ENCODE data around the gene BPIFB1.

BPIFB1 gene, protein sequence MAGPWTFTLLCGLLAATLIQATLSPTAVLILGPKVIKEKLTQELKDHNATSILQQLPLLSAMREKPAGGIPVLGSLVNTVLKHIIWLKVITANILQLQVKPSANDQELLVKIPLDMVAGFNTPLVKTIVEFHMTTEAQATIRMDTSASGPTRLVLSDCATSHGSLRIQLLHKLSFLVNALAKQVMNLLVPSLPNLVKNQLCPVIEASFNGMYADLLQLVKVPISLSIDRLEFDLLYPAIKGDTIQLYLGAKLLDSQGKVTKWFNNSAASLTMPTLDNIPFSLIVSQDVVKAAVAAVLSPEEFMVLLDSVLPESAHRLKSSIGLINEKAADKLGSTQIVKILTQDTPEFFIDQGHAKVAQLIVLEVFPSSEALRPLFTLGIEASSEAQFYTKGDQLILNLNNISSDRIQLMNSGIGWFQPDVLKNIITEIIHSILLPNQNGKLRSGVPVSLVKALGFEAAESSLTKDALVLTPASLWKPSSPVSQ

DNA sequence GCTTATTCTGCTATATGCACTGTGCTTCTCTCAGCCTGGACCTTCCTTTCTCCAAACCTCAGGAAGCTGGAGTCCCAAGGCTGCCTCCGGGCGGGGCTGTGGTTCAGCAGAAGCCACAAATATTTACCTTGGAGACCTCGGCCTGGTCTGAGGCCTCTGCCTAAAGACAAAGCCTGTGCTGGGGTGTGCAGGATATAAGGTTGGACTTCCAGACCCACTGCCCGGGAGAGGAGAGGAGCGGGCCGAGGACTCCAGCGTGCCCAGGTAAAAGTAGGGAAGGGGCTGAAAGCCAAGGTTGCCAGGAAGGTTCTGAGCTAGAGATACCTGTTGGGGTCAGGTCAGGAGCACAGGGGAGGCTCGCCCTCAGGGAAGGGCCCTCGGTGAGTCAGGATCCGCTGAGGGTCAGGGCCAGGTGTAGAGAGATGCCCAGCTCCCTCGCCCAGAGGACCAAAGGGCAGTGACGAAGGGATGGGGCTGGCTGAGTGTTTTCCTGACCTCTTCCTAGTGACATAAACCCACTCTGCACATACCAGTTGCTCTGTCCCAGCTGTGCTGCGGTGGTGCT, at the start of gene BPIFB1:
Gene BPIFB1 (plus strand): TSS at position 224 of the 565 bp plus-strand sequence. CDS start 2,860 bp downstream, outside the sequence.
- no peak for DNase-seq

DNA sequence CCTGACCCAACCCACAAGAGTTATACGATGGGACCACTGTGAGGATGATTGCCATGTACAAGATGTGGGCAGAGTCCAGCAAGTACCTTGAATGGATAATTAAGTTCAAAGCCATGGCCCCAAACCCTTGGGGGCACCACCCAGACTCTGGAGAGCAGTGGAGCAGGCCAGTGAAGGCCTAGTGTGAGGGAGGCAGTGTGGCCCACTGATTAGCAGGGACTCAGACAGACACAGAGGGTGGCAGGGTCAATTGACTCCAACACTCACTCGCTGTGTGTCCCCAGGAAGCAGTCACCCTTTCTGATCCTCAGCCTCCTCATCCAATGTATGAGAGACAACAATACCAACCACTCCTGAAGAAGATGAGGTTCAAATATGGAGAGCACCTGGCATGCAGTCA, 49.0 kb upstream of the BPIFB1 start:
- DNase-seq = no peak

- no peak for DNase-seq
These were observed 47.3 kb upstream of the BPIFB1 start, which contains the start of gene BPIFA1 for GRCh38 chr20:33235696-33236095. BPIFA1 (plus strand) TSS chr20:33235996; CDS start chr20:33237712, 1,716 bp downstream.

DNA sequence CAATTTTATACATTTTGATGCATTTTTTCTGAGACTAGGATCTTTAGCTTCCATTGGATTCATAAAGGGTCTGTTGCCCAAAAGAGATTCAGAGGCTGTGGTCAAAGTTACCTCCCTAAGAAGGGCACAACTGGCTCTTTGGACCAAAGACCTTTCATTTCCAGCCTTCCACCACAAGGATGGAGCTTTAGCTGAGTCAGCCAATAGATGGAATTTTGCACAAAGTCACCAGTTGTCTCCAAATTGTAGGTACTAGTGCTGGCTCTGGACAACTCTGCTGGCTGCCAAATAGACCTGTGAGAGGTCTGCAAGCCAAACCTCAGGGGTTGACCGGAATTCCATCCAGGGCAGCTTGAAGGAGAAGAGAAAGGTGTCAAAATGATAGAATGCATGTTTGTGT, 46.7 kb upstream of the BPIFB1 start:
- DNase-seq = no peak

GRCh38 chr20:33237989-33238388, 45.0 kb upstream of the BPIFB1 start:
- no peak for DNase-seq

GRCh38 chr20:33239418-33239817, 43.6 kb upstream of the BPIFB1 start:
- DNase-seq = no peak

DNA sequence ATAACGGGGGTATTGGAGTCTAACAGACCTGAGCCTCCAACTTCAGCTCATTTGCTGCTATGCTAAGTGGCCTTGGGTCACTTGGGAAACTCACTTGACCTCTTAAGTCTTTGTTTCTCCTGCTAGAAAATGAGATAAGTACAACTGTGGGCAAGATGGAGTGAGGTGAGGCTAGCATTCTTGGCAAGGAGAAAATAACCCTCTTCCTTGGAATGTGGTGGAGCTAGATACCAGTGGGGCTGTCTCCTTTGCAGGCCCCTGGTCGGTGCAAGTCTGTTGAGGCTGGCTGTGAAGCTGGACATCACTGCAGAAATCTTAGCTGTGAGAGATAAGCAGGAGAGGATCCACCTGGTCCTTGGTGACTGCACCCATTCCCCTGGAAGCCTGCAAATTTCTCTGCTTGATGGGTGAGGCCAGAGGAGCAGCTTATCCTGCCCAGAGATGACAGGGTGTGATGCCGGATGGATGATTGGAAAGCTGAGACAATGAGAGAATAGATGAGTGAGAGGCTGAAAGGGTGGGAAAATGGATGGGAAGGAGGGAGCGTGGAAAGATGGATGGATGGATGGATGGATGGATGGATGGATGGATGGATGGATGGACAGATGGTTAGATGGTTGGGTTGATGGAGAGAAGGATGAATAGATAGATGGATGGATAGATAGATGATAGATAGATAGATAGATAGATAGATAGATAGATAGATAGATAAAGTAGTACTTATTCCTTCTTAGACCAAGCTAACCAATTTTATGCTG, 42.9 kb upstream of the BPIFB1 start:
- no peak for DNase-seq

DNA sequence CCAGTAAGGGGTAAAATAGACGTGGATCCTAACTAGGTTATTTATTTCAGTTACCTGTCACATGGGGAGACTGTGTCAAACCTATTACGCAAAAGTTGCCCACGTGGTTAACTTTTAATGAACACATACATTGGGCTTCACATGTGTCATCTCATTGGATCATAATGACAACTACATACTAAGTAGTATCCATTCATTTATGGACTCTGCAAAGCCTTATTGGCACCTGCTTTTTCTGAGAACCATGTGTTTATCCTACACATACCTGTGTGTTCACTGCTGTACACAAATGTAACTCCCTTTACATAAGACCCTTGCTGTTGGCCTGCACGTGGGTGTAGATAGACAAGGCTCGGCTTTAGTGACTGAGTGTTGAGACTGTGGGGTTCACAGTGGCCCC, 42.1 kb upstream of the BPIFB1 start:
- no peak for DNase-seq

DNA sequence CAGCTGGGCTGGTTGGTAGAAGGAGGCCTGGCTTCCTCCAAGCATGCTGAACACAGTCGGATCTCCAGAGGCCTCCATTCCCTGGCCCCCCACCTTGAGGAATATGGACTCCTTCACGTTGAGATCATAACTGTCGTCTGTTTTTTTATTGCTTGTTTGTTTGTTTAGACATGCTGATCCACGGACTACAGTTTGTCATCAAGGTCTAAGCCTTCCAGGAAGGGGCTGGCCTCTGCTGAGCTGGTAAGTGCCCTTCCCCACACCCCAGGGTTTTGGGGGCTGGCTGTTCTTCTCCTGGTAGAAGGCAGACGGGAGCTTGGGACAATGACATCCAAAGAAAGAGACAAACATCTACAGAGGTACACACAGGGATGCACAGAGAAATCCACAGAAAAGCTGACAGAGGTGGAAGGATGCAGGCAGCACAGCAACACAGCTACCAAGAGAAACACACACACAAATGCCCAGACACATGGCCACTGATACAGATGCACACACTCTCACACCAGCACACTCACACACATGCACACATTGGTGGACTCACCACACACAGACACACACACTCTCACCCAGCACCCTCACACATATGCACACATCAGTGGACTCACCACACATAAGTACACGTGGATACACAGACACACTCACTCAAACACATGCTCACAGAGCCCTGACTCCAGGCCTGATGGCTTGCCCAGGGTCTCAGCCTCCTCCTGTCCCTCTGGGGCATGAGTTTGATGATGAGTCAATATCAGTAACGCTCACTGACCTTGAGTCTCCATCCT, 40.5 kb upstream of the BPIFB1 start:
- no peak for DNase-seq

GRCh38 chr20:33246077-33246476, 36.9 kb upstream of the BPIFB1 start:
- DNase-seq = no peak

GRCh38 chr20:33249456-33249855, 33.6 kb upstream of the BPIFB1 start:
- DNase-seq = no peak

- DNase-seq = no peak
These were observed 32.3 kb upstream of the BPIFB1 start for GRCh38 chr20:33250666-33251065.

GRCh38 chr20:33251496-33251895, 31.5 kb upstream of the BPIFB1 start:
- DNase-seq = no peak

GRCh38 chr20:33252460-33252859, 30.6 kb upstream of the BPIFB1 start:
- no peak for DNase-seq

DNA sequence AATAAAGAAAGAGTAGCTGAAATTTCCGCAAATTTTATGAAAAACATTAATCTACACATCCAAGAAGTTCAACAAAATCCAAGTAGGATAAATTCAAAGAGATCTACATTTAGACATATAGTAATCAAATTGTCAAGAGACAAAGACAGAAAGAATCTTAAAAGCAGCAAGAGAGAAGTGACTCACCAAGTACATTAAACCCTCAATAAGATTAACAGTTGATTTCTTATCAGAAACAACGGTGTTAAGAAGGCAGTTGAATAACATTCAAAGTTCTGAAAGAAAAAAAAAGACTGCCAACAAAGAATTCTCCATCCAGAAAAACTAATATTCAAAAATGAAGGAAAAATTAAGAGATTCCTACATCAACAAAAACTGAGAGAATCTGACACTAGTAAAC, 28.0 kb upstream of the BPIFB1 start:
- no peak for DNase-seq

DNA sequence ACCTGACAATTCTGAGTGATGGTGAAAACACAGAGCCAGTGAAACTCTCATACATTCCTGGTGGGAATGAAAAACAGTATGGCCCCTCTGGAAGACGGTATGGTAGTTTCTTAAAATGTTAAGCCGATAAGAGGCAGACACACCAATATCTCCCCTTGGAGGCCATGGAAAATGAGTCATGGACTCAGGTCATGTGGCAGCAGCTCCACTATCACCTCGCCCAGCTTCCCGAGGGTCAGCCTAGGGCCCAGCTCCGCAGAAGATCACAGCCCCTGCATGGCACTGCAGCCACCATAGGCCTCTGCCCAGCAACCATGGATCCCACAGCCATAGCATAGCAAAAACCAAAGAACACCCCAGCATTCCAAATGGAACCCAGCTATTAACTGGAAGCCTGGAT, 25.8 kb upstream of the BPIFB1 start:
- no peak for DNase-seq

DNA sequence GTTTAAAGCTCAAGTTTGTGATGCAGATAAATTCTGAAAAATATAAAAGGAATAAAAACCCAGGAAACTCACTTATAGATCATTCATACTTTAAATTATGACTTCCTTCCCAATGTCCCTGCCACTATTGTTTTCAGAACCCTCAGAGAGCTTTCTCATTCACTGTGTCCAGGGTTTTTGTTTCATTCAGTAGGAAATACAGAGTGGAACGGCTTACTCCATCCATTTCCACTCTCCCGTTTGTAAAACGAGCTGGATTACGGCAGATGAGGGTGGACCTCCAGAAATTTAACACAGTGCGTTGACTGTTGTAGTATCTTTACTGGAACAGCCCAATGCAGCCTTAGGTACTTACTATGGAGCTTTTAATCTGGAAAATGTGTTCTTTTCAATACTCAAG, 23.6 kb upstream of the BPIFB1 start:
- DNase-seq = no peak

DNA sequence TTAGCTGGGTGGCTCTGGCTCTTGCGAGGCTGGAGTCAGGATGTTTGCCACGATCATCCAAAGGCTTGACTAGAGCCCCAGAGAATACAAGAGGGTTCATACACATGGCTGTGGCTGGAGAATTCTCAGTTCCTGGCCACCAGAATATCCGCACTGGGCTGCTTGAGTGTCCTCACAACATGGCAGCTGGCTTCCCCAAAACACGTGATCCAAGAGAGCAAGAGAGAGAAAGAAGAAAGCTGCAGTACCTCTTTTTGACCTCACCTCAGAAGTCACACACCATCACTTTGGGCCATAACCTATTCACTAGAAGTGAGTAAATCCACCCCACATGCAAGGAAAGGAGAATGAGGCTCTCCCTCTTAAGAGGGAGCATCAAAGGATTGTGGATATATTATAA, 21.5 kb upstream of the BPIFB1 start:
- no peak for DNase-seq

DNA sequence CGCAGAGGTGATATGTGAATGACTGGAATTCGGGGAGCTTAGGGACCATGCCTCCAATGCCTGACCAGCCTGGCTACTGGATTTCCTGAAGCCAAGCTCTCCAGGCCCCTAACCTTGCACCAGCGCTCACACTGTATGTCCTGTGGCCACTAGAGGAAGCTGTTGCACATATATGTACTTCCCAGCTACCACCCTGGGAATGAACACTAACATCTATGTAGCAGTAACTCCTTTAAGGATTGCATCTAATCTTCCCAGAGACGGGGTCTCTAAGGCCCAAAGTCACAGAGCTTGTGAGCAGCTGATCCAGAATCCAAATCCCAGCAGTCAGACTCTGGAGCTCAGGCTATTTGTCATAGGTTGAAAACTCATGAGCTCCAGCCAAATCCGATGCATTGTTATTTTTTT, 20.4 kb upstream of the BPIFB1 start:
- no peak for DNase-seq

DNA sequence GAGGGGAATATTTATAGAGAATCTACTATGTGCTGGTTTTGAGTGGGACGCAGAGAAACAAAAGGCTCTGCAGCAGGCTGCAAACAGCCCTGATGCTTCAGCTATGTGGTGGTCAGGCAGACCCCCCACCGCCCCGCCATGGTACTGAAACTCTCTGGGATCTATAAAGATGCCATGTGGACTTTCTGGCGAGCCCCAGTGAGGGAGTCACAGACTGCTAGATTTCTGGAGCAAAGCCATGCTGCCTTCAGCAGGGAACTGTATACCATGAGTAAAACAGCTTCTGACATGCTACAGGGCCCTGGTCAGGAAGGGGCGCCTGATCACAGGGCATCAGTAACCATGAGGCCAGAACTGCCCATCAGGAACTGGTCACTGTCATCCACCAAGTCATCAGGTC, 19.2 kb upstream of the BPIFB1 start:
- no peak for DNase-seq

- no peak for DNase-seq
These were observed 15.3 kb upstream of the BPIFB1 start for GRCh38 chr20:33267701-33268100.

DNA sequence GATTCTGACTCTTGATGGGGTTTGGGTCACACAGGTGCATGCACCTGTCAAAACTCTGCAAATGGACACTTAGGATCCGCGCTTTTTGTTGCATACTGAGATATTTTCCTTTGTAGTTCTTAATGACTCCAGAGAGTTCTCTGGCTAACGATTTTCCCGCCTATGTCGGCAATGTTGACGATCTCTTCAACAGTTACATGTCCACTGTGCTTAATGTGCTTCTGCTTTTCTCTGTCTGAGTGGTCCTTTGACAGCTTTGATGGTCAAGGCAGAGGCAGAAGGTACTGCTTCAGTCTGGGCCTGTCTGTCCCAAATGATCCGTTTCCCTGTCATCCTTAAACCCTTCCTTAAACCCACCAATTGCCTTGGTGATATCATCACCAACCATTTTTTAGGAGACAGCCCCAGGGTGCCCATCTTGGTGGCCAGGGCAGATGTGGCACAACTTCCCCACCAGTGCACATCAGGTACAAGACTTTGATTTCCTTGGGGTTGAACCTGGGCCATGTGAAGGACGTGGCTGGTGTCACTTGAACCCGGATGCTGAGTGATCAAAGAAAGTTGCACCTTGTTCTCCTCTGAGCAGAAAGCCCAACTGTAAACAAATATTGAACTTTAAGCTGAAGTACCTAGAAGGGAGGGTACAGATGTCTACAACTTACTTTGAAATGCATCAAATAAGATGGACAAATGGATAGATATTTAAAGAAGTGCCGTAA, 10.7 kb upstream of the BPIFB1 start:
- DNase-seq = no peak

Measured in NCI-H2107 (cell line).